Measurements from ENCODE around the gene TBXT.

TBXT gene

GRCh38 chr6:166202321-166202733 is 34.7 kb upstream of the TBXT start:
- H3K36me3 ChIP-seq (replicated peaks in 1 of 2; ENCODE audit: control insufficient read depth in 2 of 2, insufficient read depth in 2 of 2, low read length in 2 of 2), result no peaks in the 10 kb centered on the region

DNA sequence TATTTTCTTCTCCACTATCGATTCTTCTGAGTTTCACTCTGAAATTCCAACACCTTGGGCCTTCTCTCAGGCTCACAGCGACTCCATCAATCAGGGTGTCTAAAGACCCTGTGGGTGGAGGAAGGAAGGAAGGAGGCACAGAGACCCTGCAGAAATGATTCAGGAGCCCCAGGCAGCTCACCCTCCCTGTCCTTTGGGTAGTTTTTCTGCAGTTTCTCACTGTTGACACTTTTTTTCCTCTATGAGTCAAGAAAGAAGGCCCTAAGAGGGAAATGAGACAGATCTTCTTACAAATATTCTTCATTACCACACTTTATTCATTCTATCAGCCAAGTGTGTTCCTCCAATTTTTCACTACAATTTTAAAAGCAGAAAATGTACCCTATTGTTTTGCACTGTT is 34.2 kb upstream of the TBXT start:
- H2AFZ ChIP-seq (ENCODE audit: low read length), result no peak overlapping the region
- H3K9ac ChIP-seq (ENCODE audit: low read depth, low read length, poor library complexity), result no peak overlapping the region
- H4K91ac ChIP-seq (ENCODE audit: low read depth, low read length, poor library complexity), result no peak overlapping the region
- no peak for DNase-seq (ENCODE audit: low spot score)
- no peak overlapping the region for H3K23ac ChIP-seq (ENCODE audit: low read depth, low read length, poor library complexity)
- peaks cover 0 to 12% of the 10 kb centered on the region in 2 donors for H3K4me1 ChIP-seq (ENCODE audit: control insufficient read depth in 2 of 2, insufficient read depth in 1 of 2, low read depth in 1 of 2, low read length in 2 of 2)
- no peak overlapping the region for H2BK5ac ChIP-seq (ENCODE audit: low read length)
- H3K4me2 ChIP-seq (ENCODE audit: insufficient read depth, low read length, poor library complexity, severe bottlenecking), result no peak overlapping the region
- peaks cover 0 to 55% (median 0%) of the 10 kb centered on the region in 3 experiments for H3K27me3 ChIP-seq (ENCODE audit: control insufficient read depth in 3 of 3, insufficient read depth in 3 of 3, low read depth in 1 of 3, low read length in 3 of 3)
- no peak overlapping the region for H3K4me3 ChIP-seq (ENCODE audit: low read length in 2 of 2)
- WGBS, 2 donors (ENCODE audit: extremely low coverage in 2 of 2, insufficient read length in 2 of 2, insufficient replicate concordance in 1 of 2), result no CpG with 5 or more reads among the region's 2 CpGs
- H3K14ac ChIP-seq (ENCODE audit: low read length), result no peak overlapping the region
- H3K18ac ChIP-seq (ENCODE audit: low read length), result no peak overlapping the region
- H4K8ac ChIP-seq (ENCODE audit: low read depth, low read length), result no peak overlapping the region
- no peak overlapping the region for H3K4ac ChIP-seq (ENCODE audit: low read length)
- H3K79me1 ChIP-seq (ENCODE audit: low read depth, low read length), result no peaks in the 10 kb centered on the region
- H2AK5ac ChIP-seq (ENCODE audit: low read depth, low read length), result no peak overlapping the region
- H3K27ac ChIP-seq (replicated peaks; ENCODE audit: low read length), result no peak overlapping the region
- no peak overlapping the region for H2BK120ac ChIP-seq (ENCODE audit: low read depth, low read length)
- no peak overlapping the region for H2BK15ac ChIP-seq (ENCODE audit: low read length)
- no peaks in the 10 kb centered on the region for H3K9me3 ChIP-seq (replicated peaks in 1 of 2; ENCODE audit: control insufficient read depth in 2 of 2, insufficient read depth in 1 of 2, low read depth in 1 of 2, low read length in 2 of 2)
- H2BK12ac ChIP-seq (ENCODE audit: low read length), result no peak overlapping the region
- H3K36me3 ChIP-seq (replicated peaks in 1 of 2; ENCODE audit: control insufficient read depth in 2 of 2, insufficient read depth in 2 of 2, low read length in 2 of 2), result no peaks in the 10 kb centered on the region

More at GRCh38 chr6:166202321-166202733, 34.7 kb upstream of the TBXT start:
- H3K18ac ChIP-seq (ENCODE audit: low read length), result no peak overlapping the region
- H3K23ac ChIP-seq (ENCODE audit: low read depth, low read length, poor library complexity), result no peak overlapping the region
- H3K9me3 ChIP-seq (replicated peaks in 1 of 2; ENCODE audit: control insufficient read depth in 2 of 2, insufficient read depth in 1 of 2, low read depth in 1 of 2, low read length in 2 of 2), result no peaks in the 10 kb centered on the region
- H3K4me2 ChIP-seq (ENCODE audit: insufficient read depth, low read length, poor library complexity, severe bottlenecking), result no peak overlapping the region
- no peak overlapping the region for H2BK12ac ChIP-seq (ENCODE audit: low read length)
- peaks cover 0 to 11% of the 10 kb centered on the region in 2 donors for H3K4me1 ChIP-seq (ENCODE audit: control insufficient read depth in 2 of 2, insufficient read depth in 1 of 2, low read depth in 1 of 2, low read length in 2 of 2)
- H3K4me3 ChIP-seq (ENCODE audit: low read length in 2 of 2), result no peak overlapping the region
- H2BK15ac ChIP-seq (ENCODE audit: low read length), result no peak overlapping the region
- no peak overlapping the region for H2BK5ac ChIP-seq (ENCODE audit: low read length)
- peaks cover 0 to 50% (median 0%) of the 10 kb centered on the region in 3 experiments for H3K27me3 ChIP-seq (ENCODE audit: control insufficient read depth in 3 of 3, insufficient read depth in 3 of 3, low read depth in 1 of 3, low read length in 3 of 3)
- no peak for DNase-seq (ENCODE audit: low spot score)
- H4K8ac ChIP-seq (ENCODE audit: low read depth, low read length), result no peak overlapping the region
- H3K27ac ChIP-seq (replicated peaks; ENCODE audit: low read length), result no peak overlapping the region
- no CpG with 5 or more reads among the region's 9 CpGs for WGBS, 2 donors (ENCODE audit: extremely low coverage in 2 of 2, insufficient read length in 2 of 2, insufficient replicate concordance in 1 of 2)
- no peak overlapping the region for H3K9ac ChIP-seq (ENCODE audit: low read depth, low read length, poor library complexity)
- no peak overlapping the region for H2BK120ac ChIP-seq (ENCODE audit: low read depth, low read length)
- H3K79me1 ChIP-seq (ENCODE audit: low read depth, low read length), result no peaks in the 10 kb centered on the region
- H4K91ac ChIP-seq (ENCODE audit: low read depth, low read length, poor library complexity), result no peak overlapping the region
- no peak overlapping the region for H3K14ac ChIP-seq (ENCODE audit: low read length)
- H3K4ac ChIP-seq (ENCODE audit: low read length), result no peak overlapping the region
- no peak overlapping the region for H2AFZ ChIP-seq (ENCODE audit: low read length)
- H2AK5ac ChIP-seq (ENCODE audit: low read depth, low read length), result no peak overlapping the region

GRCh38 chr6:166197361-166197760 is 29.7 kb upstream of the TBXT start:
- Histone ChIP-seq H3K23ac (ENCODE audit: low read depth, low read length, poor library complexity) (no peak overlapping the region), H3K36me3 (replicated peaks in 1 of 2; ENCODE audit: control insufficient read depth in 2 of 2, insufficient read depth in 2 of 2, low read length in 2 of 2) (no peaks in the 10 kb centered on the region), H2BK5ac (ENCODE audit: low read length) (no peak overlapping the region), H2BK12ac (ENCODE audit: low read length) (no peak overlapping the region), H3K4ac (ENCODE audit: low read length) (no peak overlapping the region), H3K27me3 (ENCODE audit: control insufficient read depth in 3 of 3, insufficient read depth in 3 of 3, low read depth in 1 of 3, low read length in 3 of 3) (peaks cover 0 to 42% (median 0%) of the 10 kb centered on the region in 3 experiments), H4K91ac (ENCODE audit: low read depth, low read length, poor library complexity) (no peak overlapping the region), H3K18ac (ENCODE audit: low read length) (peak overlapping the region; percentile 71), H4K8ac (ENCODE audit: low read depth, low read length) (no peak overlapping the region), H2AK5ac (ENCODE audit: low read depth, low read length) (no peak overlapping the region), H3K27ac (replicated peaks; ENCODE audit: low read length) (no peak overlapping the region), H2AFZ (ENCODE audit: low read length) (no peak overlapping the region), H3K79me1 (ENCODE audit: low read depth, low read length) (no peaks in the 10 kb centered on the region), H3K4me1 (ENCODE audit: control insufficient read depth in 2 of 2, insufficient read depth in 1 of 2, low read depth in 1 of 2, low read length in 2 of 2) (peaks cover 0 to 5% of the 10 kb centered on the region in 2 donors), H2BK15ac (ENCODE audit: low read length) (no peak overlapping the region), H3K4me2 (ENCODE audit: insufficient read depth, low read length, poor library complexity, severe bottlenecking) (no peak overlapping the region), H3K14ac (ENCODE audit: low read length) (no peak overlapping the region), H3K9ac (ENCODE audit: low read depth, low read length, poor library complexity) (no peak overlapping the region), H3K4me3 (ENCODE audit: low read length in 2 of 2) (no peak overlapping the region), H2BK120ac (ENCODE audit: low read depth, low read length) (no peak overlapping the region), H3K9me3 (replicated peaks in 1 of 2; ENCODE audit: control insufficient read depth in 2 of 2, insufficient read depth in 1 of 2, low read depth in 1 of 2, low read length in 2 of 2) (peaks cover 0 to under 1% of the 10 kb centered on the region in 2 donors)
- no CpG with 5 or more reads among the region's 5 CpGs for WGBS, 2 donors (ENCODE audit: extremely low coverage in 2 of 2, insufficient read length in 2 of 2, insufficient replicate concordance in 1 of 2)
- no peak for DNase-seq (ENCODE audit: low spot score)

DNA sequence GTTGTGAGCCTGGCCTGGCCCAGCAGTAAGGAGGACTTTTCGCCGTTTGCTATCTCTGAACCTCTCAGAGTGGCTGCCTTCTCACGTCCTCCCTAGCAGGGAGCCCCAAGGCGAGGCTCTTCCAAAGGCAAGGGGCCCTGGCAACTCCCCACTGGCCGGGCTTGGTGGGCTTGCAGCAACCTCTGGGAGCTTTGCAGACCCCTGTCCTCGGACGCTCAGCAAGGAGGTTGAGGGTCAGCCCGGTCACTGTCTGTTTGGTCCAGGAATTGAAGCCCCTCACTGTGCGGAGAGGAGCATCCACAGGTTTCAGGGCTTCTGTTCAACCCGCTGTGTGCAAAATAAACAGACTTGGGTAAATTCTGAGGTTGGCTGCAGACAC is 28.2 kb upstream of the TBXT start:
- Histone ChIP-seq H3K79me1 (ENCODE audit: low read depth, low read length) (no peaks in the 10 kb centered on the region), H4K91ac (ENCODE audit: low read depth, low read length, poor library complexity) (no peak overlapping the region), H3K9ac (ENCODE audit: low read depth, low read length, poor library complexity) (peak overlapping the region; percentile 15), H3K4ac (ENCODE audit: low read length) (no peak overlapping the region), H2AFZ (ENCODE audit: low read length) (no peak overlapping the region), H3K9me3 (replicated peaks in 1 of 2; ENCODE audit: control insufficient read depth in 2 of 2, insufficient read depth in 1 of 2, low read depth in 1 of 2, low read length in 2 of 2) (peaks cover 0 to 2% of the 10 kb centered on the region in 2 donors), H2BK12ac (ENCODE audit: low read length) (no peak overlapping the region), H3K14ac (ENCODE audit: low read length) (no peak overlapping the region), H3K4me3 (ENCODE audit: low read length in 2 of 2) (no peak overlapping the region), H3K23ac (ENCODE audit: low read depth, low read length, poor library complexity) (no peak overlapping the region), H2AK5ac (ENCODE audit: low read depth, low read length) (no peak overlapping the region), H2BK15ac (ENCODE audit: low read length) (no peak overlapping the region), H4K8ac (ENCODE audit: low read depth, low read length) (no peak overlapping the region), H3K27me3 (ENCODE audit: control insufficient read depth in 3 of 3, insufficient read depth in 3 of 3, low read depth in 1 of 3, low read length in 3 of 3) (peaks cover 0 to 33% (median 0%) of the 10 kb centered on the region in 3 experiments), H3K4me2 (ENCODE audit: insufficient read depth, low read length, poor library complexity, severe bottlenecking) (no peak overlapping the region), H2BK120ac (ENCODE audit: low read depth, low read length) (no peak overlapping the region), H3K18ac (ENCODE audit: low read length) (peak overlapping the region; percentile 41), H3K36me3 (replicated peaks in 1 of 2; ENCODE audit: control insufficient read depth in 2 of 2, insufficient read depth in 2 of 2, low read length in 2 of 2) (no peaks in the 10 kb centered on the region), H3K4me1 (ENCODE audit: control insufficient read depth in 2 of 2, insufficient read depth in 1 of 2, low read depth in 1 of 2, low read length in 2 of 2) (peaks cover 0 to 5% of the 10 kb centered on the region in 2 donors), H3K27ac (replicated peaks; ENCODE audit: low read length) (no peak overlapping the region), H2BK5ac (ENCODE audit: low read length) (no peak overlapping the region)
- DNase-seq (ENCODE audit: low spot score), result no peak
- no CpG with 5 or more reads among the region's 10 CpGs for WGBS, 2 donors (ENCODE audit: extremely low coverage in 2 of 2, insufficient read length in 2 of 2, insufficient replicate concordance in 1 of 2)

Data from neuronal stem cell (in vitro differentiated cells).